ENCODE data around the gene KBTBD4.
"Not testable (repeated sequence)": the region's sequence is repeated elsewhere in the genome, so short reads cannot be mapped to it uniquely, and the experiment has no call there.

The KBTBD4 gene

DNA sequence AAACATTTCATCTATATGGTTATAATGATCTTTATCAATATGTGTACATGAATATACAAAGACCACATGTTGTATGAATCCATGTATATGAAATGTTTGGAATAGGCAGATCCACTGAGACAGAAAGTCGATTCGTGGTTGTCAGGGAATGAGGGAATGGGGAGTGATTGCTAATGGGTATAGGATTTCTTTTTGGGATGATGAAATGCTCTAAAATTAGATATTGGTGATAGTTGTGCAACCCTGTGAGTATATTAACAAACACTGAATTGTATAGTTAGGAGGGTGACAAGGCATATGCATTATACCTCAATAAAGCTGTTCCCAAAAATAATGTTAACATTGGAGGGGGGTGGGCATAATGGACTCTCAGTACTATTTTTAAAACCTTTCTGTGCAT lies 18.3 kb downstream of the KBTBD4 start:
- DNase-seq (ENCODE audit: low read depth, low spot score): no peak

DNA sequence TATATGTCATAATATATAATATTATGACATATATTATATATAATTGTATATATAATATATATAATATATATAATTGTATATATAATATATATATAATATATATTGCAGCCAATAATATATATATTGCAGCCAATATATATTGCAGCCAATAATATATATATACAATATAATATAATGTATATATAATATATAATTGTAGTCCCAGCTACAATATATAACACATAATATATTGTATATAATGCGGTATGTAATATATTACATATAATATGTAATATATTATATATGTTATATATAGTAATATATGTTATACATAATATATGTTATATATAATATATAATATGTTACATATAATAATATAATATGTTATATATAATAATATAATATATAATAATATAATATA lies 20.1 kb downstream of the KBTBD4 start:
- no peak for DNase-seq (ENCODE audit: low read depth, low spot score)

DNA sequence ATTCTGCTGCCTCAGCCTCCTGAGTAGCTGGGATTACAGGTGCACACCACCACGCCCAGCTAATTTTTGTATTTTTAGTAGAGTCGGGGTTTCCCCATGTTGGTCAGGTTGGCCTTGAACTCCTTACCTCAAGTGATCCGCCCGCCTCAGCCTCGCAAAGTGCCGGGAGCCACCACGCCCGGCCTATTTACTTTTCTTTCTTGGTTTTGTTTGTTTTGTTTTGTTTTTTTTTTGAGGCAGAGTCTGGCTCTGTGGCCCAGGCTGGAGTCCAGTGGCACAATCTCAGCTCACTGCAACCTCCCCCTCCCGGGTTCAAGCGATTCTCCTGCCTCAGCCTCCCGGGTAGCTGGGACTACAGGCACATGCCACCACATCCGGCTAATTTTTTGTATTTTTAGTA lies 21.8 kb downstream of the KBTBD4 start:
- DNase-seq (ENCODE audit: low read depth, low spot score): not testable (repeated sequence)

DNA sequence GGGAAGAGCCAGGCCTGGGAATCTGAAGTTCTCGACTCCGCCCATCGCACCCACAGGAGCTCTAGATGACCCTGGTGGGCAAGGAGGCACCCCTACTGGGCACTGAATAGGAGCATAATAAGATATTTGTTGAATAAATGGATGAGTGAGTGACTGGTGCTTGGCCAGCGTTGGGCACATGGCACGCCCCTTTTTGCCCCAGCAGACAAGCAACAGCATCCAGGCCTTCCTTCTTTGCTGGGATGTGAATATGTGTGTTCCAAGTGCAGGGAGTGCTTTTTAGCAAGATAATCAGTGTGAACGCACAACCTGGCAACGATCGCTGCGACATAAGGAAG lies 25.4 kb downstream of the KBTBD4 start:
- no peak for DNase-seq (ENCODE audit: low read depth, low spot score)

DNA sequence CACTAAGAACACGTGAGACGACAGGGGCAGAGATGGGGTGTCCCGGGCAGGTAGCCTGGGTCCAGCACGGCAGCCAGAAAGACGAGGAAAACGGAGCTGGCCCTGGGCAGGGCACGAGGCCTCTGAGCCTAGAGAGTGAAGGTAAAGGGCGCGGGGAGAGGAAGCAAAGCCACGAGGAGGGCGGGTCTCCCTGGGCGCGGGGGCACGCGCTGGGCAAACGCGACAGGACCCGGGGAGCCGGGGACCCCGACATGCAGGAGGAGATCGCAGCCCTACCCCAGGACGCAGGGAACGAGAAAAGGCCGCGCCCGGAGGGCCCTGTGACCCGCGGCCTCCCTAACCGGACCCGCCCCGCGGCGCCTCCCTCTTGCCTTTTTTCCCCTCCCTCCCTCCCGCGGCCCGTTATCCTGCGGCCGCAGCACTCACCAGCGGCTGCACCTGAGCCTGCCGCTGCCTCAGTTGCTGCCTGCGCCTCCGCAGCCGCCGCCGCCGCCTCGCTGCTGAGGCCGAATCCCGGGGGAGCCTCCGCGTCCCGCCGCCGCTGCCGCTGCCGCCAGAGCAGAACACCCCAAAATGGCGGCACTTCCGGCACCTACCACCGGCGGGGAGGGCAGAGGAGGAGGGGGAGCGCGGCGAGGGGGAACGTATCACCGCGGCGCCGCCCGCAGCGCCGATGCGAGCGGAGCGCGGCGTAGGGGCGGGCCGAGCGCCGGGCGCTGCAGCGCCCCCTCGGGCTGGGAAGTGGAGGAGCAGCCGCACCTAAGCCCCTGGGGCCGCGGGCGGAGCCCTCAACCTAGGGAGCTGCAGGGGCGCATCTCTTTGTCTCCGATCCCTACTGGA lies 26.0 kb downstream of the KBTBD4 start, which contains the start of gene CELF1:
Gene CELF1 (minus strand): TSS at position 567 of the 840 bp plus-strand sequence. CDS start 53,609 bp downstream, outside the sequence.
- peak; percentile 97 for DNase-seq (ENCODE audit: low read depth, low spot score)

DNA sequence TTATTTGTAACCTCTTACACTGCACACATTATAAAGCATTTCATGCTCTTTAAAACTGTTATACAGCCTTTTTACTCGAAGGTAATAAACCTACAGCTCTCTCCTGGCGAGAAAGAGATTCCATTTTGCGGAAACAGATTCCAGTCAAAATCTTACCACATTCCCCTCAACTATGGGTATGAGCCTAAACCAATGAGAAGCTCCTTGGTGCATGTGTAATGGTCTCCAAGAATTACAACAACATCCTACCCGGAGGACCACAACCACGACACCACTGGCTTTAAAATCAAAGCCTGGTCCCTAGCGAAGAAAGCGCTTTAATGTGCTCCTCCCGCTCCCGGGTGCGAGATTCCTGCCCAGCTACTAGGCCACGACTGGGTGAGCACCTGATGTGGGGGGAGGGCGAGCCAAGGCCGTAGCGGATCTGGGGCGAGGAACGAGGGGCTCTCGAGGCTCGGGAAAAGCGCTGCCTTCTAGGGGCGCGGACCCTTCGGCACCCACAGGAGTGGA lies 26.7 kb downstream of the KBTBD4 start:
- peak; percentile 68 for DNase-seq (ENCODE audit: low read depth, low spot score)

DNA sequence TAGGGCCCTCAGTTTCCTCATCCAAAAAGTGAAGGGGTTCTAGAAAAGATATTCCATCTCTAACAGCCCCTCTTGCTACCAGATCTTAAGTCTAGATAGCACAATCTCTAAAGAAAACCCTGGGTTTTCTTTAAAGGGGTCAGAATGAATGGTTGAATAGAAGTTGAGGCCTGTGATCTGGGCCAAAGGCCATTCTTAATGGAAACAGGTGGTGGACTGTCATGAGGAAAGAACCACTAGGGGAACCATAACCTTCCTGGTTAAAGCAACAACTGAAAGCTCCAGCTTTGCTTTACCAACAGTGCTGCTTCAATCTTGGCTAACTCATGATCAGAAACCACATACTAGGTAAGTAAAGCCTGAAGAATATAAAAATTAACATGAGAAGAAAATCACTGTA lies 27.7 kb downstream of the KBTBD4 start:
- DNase-seq (ENCODE audit: low read depth, low spot score): peak; percentile 33

DNA sequence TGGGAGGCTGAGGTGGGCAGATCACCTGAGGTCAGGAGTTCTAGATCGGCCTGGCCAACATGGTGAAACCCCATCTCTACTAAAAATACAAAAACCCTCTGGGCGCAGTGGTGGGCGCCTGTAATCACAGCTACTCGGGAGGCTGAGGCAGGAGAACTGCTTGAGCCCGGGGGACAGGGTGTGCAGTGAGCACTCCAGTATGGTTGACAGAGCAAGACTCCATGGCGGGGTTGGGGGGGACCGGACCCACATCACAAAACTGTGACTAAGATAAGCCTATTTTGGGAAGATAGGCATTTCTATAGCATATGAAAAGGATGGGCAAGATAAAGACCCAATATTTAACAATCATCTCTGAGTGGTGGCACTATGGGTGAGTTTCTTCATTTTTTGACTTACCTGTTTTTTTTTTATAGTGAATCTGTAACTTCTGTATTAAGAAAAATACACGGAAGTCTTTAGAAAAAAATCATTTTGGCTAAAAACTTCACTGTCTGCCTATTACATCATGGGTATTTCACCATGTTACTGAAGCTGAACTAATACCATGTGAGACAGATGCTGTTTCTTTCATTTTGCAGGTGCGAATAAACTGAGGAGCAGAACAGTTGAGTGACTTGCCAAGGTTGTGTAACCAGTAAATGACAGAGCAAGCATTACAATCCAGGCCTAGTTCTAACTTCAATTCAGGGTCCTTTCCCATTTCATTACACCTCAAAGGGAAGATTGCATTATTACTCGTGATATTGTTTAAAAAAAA lies 28.3 kb downstream of the KBTBD4 start:
- no peak for DNase-seq (ENCODE audit: low read depth, low spot score)

DNA sequence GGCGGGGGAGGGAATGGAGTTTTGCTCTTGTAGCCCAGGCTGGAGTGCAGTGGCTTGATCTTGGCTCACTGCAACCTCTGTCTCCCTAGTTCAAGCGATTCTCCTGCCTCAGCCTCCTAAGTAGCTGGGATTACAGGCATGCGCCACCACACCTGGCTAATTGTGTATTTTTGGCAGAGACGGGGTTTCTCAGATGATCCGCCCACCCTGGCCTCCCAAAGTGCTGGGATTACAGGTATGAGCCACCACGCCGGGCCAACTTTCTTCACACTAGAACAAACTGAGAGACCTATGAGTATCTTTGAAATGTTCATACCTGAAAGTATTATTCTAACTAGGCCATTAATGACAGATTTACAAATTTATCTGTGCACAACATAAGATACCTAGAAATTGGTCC lies 32.5 kb downstream of the KBTBD4 start:
- not testable (repeated sequence) for DNase-seq (ENCODE audit: low read depth, low spot score)

DNA sequence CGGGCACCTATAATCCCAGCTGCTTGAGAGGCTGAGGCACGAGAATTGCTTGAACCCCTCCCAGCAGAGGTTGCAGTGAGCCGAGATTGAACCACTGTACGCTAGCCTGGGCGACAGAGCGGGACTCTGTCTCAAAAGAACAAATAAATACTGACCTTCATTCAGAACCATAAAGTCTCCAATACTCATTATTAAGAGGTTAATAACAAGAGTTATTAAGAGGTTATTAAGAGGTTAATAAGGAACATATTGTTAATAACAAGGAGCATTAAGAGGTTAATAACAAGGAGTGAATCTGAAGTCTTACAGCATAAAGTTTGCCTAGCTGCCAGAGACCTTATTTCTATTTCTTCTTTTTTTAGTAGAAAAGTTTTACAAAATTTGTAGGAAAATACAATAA lies 33.5 kb downstream of the KBTBD4 start:
- DNase-seq (ENCODE audit: low read depth, low spot score): no peak

DNA sequence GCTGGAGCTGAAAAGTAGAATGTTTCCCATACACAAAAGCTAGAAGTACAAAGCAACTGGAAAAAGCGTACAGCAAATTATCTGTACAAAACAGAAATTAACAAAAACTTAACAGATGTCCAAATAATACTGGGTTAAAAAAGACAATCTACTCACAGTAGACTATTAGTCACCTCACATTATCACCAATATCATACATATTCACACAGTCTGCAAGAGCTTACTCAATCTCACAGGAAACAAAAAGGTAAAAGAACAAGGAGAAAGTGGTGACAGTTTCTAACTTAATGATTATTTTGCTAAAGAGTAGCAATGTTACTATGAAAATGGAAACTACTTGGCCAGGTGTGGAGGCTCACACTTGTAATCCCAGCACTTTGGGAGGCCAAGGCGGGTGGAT lies 37.7 kb downstream of the KBTBD4 start:
- no peak for DNase-seq (ENCODE audit: low read depth, low spot score)

DNA sequence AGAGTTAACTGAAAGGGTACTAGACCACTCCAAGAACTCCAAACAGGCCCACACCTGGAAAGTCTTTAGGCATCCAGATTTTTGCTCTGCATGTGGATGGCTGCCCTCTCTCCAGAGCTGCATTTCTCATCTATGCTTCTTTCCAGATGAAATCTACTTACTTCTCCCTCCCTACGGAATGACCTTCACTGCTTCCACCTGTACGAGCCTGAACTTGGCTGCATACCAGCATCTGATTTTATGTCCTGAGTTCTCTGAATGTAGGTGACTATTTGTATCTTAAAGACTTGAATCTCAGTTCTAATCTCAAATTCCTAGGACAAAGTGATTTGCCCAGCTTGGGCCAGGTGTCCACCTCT lies 39.1 kb downstream of the KBTBD4 start:
- DNase-seq (ENCODE audit: low read depth, low spot score): no peak

DNA sequence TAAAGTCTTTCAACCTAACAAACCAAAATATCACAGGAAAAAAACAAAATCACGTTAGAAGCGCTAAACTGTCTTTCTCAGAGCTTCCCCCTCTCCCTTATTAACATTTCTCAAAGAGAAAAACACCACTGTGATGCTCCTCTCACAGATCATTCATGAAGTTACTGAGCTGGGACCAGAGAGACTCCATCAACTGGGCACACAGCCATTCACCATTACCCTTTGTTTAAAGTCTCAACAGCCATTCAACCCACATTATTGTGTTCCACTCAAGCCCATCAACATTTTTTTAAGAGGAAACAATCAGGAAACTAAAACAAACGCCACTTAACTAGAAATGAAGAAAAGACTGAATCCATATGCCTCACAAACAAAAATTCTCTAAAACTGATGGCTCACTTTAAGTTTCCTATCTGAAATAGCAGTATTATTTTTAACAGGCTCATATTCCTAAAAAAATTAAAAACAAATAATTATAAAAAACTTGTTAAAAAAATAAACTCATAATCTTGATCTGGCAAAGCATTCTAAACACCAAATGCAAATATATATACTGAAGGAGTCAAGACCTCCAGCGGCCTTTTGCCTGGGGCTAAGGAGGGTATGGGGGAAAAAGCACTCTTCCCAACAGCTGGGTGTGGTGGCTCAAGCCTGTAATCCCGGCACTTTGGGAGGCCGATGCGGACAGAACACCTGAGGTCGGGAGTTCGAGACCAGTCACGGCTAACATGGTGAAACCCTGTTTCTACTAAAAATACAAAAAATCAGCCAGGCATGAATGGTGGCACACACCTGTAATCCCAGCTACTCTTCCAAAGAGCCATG lies 39.8 kb downstream of the KBTBD4 start:
- DNase-seq (ENCODE audit: low read depth, low spot score): peak; percentile 56

DNA sequence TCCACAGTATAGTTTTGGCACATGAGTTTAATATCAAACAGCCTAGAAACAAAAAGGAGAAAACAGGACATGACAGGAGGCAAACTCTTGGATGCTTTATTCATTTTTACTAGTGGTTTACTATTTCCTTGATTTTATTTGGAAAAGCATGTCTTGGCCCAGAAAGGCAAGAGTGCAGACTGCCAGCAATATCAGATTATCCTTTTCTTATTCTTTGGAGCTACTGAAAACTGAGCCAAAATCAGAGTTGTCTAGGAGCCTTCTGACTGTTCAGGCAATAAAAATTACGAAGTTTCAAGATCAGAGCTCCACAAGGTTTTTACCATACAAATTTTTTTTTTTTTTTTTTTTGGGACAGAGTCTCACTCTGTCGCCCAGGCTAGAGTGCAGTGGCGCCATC lies 41.9 kb downstream of the KBTBD4 start:
- DNase-seq (ENCODE audit: low read depth, low spot score): no peak

DNA sequence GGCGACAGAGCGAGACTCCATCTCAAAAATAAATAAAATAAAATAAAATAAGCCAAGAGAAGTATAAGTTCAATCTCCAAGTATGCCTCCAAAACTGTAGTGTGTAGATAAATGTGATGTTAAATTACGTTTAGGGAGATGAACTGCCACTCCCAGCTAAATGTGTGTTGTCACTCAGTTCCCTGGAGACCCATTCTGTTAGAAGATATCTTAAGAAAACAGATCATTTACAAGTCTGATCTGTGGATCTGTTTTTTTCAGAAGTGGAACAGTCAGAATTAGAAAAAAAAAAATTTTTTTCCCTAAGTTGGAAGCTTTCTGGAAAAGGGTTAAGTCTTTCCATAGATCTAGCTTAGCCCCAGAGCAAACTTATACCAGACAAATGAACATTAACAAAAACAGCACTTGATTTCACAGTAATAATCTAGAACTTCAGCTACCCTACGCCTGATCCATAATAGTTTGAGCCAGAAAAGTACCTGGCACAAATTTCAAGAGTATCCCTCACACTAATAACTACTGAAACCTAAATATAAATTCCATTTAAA lies 44.0 kb downstream of the KBTBD4 start:
- no peak for DNase-seq (ENCODE audit: low read depth, low spot score)

DNA sequence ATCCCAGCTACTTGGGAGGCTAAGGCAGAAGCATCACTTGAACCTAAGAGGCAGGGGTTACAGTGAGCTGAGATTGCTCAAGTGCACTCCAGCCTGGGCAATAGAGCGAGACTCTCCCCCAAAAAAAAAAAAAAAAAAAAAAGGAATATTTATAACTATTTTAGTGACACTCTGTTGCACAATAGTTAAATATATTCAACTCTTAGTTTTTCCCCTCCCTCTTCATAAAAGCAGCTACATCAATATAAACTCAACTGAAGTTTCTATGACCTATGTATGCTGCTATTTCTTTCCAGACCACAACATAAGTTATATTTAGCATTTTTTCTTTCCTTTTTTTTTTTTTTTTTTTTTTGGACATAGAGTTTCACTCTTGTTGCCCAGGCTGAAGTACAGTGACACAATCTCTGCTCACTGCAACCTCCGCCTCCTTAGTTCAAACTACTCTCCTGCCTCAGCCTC lies 45.0 kb downstream of the KBTBD4 start:
- DNase-seq (ENCODE audit: low read depth, low spot score): no peak

DNA sequence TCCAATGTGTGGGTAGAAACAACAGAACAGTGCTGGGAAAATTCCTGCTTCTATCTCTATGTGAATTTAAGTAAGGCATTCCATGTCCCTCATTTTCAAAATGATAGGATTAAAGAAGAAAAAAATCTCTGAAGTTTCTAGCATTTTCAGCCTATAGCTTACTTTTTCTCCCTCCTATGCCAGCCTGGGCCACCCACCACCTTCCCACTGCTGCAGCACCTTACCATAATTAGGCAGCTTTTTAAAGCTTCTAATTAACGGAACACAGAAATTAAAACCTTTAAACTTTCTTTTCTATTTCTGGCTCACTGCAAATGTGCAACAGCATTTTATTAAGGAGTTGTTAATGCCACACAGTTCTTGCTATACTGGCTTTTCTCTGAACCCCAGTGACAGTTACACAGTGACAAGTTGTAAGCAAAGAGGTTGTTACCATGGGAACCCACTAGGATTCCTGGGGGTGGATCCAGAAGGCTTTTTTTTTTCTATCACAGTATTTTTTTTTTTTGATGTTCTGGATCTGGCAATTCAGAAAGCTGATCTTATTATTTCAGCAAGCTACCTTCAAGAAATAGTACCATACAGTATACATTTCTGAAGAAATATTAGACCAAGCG lies 46.1 kb downstream of the KBTBD4 start:
- peak; percentile 46 for DNase-seq (ENCODE audit: low read depth, low spot score)

DNA sequence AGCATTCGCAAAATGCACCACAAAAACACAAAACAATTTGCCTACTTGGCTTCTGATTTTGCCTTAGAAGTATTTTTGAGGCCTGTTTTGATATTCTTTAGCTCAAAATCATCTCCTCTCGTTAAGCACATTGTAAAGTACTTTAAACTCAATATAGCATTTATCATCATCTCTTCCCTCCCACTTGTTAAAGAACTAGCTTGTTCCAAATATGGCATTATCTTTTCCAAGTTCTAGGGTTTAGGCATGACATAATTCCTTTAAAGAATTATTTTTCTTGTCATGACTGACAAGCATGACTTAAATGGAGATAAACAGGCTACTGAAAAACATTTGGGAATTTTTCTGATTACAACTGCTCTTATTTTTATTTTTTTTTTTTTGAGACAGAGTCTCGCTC lies 47.1 kb downstream of the KBTBD4 start:
- no peak for DNase-seq (ENCODE audit: low read depth, low spot score)

DNA sequence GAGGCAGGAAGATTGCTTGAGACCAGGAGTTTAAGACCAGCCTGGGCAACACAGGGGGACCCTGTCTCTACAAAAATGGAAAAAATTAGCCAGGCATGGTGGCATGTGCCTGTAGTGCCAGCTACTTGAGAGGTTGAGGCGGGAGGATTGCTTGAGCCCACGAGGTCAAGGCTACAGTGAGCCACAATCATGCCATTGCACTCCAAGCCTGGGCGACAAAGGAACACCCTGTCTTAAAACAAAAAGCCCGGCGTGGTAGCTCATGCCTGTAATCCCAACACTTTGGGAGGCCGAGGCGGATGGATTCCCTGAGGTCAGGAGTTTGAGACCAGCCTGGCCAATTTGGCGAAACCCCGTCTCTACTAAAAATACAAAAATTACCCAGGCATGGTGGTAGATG lies 48.0 kb downstream of the KBTBD4 start:
- DNase-seq (ENCODE audit: low read depth, low spot score): not testable (repeated sequence)

DNA sequence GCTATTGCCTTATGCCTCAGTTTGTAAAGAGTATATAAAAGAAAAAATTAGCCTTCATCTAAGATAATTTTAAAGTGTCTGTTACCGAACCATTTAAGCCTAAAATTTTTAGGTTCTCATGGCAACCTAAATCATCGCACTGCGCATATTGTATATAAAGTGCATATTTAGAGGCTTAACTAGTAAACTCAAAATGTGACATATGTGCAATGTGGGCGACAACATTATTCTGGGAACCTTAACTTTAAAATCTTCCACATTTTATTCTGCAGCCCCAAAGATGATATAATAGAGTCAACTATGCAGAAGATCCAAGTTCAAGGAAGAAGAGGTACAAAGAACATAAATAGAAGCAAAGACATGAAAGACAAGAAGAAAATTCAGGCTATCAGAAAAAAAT lies 48.8 kb downstream of the KBTBD4 start:
- DNase-seq (ENCODE audit: low read depth, low spot score): no peak

DNA sequence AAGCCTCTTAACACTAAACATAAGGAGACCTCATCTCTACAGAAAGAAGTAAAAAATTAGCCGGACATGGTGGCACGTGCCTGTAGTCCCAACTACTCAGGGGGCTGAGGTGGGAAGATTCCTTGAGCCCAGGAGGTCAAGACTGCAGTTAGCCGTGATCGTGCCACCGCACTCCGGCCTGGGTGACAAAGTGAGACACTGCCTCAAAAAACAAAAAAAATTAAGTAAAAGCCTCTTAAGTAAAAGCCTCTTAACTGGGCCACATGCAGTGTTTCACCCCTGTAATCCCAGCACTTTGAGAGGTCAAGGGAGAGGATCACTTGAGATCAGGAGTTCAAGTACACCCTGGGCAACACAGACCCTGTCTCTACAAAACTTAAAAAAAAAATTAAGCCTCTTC lies 51.6 kb downstream of the KBTBD4 start:
- no peak for DNase-seq (ENCODE audit: low read depth, low spot score)
